ENCODE measurements around the gene MEIS2. TPM values are rescaled to one million over a fixed set of nuclear protein-coding genes. Genes with fewer than 3 reads are reported as not detected.

MEIS2 gene
- total and polyA plus RNA-seq, 2 of the 13 experiments (the other 11 are each of a cell fraction or from before 2014, with no cell fraction given) = 10.7 to 12.4 TPM

- TF ChIP-seq TCF7 (IDR thresholded peaks at IDR 0.05; ENCODE audit: low read depth) (no peak), BCLAF1 (IDR thresholded peaks at IDR 0.05) (no peak), ELF3 (CRISPR knock-in tag; IDR thresholded peaks at IDR 0.05) (peak; percentile 87), HOXA5 (CRISPR knock-in tag; IDR thresholded peaks at IDR 0.05) (no peak), NAIF1 (CRISPR knock-in tag; IDR thresholded peaks at IDR 0.05; ENCODE audit: borderline replicate concordance) (no peak), ZKSCAN1 (IDR thresholded peaks at IDR 0.05; ENCODE audit: low read length) (no peak), ZNF703 (CRISPR knock-in tag; IDR thresholded peaks at IDR 0.05; ENCODE audit: borderline replicate concordance) (no peak), RFX5 (IDR thresholded peaks at IDR 0.05; ENCODE audit: low read depth, low read length) (no peak), ZNF543 (CRISPR knock-in tag; IDR thresholded peaks at IDR 0.05) (no peak), PLSCR1 (CRISPR knock-in tag; IDR thresholded peaks at IDR 0.05; ENCODE audit: borderline replicate concordance) (no peak), CHD2 (IDR thresholded peaks at IDR 0.05; ENCODE audit: low read depth, low read length) (0 out of 2 replicates have a peak, but pooled peaks have one; percentile 16), ZNF772 (CRISPR knock-in tag; IDR thresholded peaks at IDR 0.05) (no peak), RARG (CRISPR knock-in tag; IDR thresholded peaks at IDR 0.05; ENCODE audit: low read depth) (no peak), RAD51 (IDR thresholded peaks at IDR 0.05; ENCODE audit: borderline replicate concordance) (no peak), BRCA1 (CRISPR knock-in tag; IDR thresholded peaks at IDR 0.05) (no peak), MATR3 (CRISPR knock-in tag; IDR thresholded peaks at IDR 0.05) (no peak), ZNF180 (CRISPR knock-in tag; IDR thresholded peaks at IDR 0.05; ENCODE audit: borderline replicate concordance, low read depth) (no peak), ZNF510 (CRISPR knock-in tag; IDR thresholded peaks at IDR 0.05; ENCODE audit: low read depth) (no peak), ZBTB34 (CRISPR knock-in tag; IDR thresholded peaks at IDR 0.05) (no peak), ZBTB49 (CRISPR knock-in tag; IDR thresholded peaks at IDR 0.05; ENCODE audit: borderline replicate concordance) (no peak), KDM4B (CRISPR knock-in tag; IDR thresholded peaks at IDR 0.05) (0 out of 2 replicates have a peak, but pooled peaks have one; percentile 37), U2AF1 (optimal IDR thresholded peaks at IDR 0.05; ENCODE audit: low read depth, low read length) (no peak), PHF5A (CRISPR knock-in tag; IDR thresholded peaks at IDR 0.05; ENCODE audit: low read depth, unreplicated experiment) (no peak), SRY (CRISPR knock-in tag; IDR thresholded peaks at IDR 0.05) (no peak)
Measured at GRCh38 chr15:37100109-37100965, at the start of gene MEIS2 (continued).

Data from HepG2 (cell line).